HG02938 (cell line): ENCODE measurements around the gene NFIB.

ENCODE experiments used
- ATAC-seq: cut with Tn5 transposase; IDR thresholded peaks from one replicate; pipeline ENCODE4 v1.9.1; 2021; ENCODE audit warnings: mild to moderate bottlenecking, moderate library complexity; ENCODE audit not compliant: unreplicated experiment

The NFIB gene

DNA sequence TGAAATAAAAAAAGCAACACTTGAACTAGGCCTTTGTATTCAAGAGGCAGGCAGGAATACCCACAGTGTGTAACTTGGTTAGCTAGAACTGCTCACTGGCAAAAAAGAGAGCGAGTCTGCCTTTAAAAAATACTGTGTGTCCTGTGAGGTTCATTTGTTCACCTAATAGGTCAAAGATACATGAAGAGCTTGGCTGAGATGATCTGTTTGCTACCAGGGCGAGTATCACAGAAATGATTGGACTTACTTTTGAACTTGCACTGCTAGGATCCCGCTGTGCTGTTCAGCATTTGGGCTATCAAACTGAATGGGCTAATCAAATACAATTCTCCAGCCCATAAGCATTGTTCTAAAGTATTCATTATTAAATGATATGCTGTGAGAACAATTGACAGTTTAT is 229.1 kb downstream of the NFIB start:
- ATAC-seq, result no peak

DNA sequence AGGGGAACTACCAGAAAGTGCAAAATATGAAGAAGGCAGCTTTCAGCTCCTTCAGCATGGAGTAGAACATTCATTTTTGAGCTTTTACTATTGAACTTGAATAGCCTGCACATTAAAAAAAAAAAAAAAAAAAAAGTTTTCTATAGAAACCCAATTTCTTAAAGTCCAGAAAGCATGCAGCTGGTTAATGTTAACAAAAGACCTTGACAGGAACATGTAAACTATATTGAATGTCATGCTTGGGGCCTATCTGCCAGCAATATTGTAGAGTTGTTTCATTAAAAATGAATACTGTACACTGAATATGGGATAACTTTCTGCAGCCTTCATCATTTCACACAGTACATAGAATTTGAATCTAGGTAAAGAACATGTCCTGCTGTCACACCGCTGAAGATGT is 230.6 kb downstream of the NFIB start:
- ATAC-seq, result no peak

DNA sequence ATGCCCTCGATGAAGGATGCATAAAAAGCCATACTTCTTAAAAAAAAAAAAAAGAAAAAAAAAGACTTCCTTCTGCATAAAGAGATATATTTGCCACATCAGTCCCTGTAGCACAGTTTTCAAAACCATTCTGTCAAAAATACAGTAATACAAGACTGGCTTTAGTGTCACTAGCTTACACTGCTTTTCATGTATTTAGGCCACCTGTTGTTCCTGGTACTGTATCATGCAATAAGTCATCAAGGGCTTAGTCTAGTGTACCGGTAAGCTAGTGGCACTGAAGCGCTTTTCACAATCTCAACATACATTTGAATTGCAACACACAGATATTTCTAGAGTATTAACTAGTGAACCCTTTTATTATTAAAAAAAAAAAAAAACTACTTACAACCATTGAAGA is 231.2 kb downstream of the NFIB start:
- no peak for ATAC-seq

DNA sequence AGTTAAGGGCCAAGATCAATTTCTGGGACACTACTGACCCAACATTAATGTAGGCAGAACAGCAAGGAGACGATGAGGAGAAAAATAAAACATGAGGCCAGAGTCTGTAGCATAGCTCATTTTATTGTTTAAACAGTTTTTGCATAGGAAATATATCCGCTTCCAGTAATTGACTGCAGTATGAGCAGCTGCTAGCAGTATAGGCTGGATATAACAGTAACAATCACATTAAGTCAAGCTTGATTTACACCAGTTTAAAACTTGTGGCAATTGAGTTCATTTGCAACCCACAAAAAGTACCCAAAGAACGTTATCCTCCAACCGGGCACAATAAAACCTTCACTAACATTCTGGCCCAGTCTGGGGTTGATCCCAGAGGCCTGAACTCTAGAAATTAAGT is 232.2 kb downstream of the NFIB start:
- ATAC-seq, result no peak

DNA sequence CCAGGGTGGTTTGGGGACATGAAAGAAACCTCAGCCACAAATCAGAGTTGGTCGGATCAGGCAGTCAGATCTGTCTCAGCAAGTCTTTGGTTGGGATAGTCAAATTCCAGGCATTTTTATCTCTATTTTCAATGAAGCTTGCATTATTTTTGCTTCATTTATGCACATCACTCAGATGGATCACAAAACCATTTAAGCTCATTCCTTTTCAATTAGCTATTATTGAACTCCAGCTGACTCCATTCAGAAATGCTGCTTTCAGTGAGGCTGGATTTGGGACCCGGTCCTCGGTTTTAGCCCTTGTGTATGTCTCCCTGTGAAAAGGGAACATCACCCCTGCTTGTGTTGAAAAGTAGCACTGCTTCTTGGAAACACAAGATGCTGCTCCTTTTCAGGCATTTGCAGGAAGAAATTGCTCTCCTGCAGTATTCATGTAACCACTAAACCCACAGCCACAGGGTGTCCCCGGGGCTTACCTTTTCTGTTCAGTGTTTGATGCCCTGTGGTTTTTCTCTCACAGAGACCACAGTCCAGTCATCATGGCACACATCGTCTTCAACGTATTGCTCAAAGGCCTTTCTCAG is 232.9 kb downstream of the NFIB start:
- peak; percentile 71 for ATAC-seq

DNA sequence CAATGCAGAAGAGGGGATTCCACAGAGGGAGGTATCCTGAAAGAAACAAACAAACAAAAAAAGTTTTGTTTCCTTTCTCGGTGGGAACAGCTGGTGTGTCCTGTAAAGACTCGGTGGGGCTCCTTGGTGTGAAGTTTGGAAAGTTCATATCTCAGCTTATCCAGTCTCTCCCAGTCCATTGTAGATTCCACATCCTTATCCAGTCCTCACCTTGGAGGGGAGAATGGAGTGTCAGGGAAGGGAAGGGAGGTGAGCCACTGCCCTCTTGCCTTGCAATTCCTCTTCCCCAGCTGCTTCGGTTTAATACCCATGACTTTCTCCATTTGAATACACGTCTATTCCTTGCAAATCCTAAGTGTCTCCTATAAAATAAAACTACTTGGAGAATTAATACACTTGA is 234.5 kb downstream of the NFIB start:
- no peak for ATAC-seq

DNA sequence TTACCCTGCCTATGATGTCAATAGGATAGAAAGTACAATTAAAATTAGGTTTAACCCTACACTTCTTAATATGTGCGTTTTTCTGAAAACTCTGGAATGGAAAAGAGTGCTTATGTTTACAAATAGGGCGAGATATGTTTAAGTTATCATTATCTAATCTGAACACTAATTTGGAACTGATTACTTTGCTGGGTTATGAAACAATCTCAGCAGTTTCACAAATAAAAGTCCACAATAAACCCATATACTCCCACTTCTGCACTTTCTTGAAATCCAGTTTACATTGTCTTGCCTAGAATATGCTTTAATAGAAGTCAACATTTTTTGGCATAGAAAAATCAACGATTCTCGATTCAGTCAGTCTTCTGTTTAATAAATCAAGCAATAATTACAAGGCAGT is 236.3 kb downstream of the NFIB start:
- no peak for ATAC-seq

DNA sequence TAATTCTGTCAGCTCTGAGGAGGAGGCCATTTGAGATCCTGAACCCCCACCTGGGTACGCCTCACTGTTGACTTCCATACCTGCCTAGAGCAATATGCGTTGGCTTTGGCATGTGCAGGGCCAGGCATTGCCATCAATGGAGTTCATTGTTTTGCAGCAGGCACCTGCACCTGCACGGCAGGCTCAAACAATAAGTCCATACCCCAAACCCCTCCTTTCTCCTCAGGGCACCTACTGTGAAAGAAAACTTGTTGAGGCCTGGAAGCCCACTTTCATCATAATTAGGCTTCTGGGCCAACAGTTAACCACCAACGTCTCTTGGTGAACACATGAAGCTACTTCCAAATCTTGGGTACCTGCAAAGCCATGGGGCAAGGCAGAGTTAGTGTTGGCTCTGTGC is 238.7 kb downstream of the NFIB start:
- ATAC-seq, result no peak

DNA sequence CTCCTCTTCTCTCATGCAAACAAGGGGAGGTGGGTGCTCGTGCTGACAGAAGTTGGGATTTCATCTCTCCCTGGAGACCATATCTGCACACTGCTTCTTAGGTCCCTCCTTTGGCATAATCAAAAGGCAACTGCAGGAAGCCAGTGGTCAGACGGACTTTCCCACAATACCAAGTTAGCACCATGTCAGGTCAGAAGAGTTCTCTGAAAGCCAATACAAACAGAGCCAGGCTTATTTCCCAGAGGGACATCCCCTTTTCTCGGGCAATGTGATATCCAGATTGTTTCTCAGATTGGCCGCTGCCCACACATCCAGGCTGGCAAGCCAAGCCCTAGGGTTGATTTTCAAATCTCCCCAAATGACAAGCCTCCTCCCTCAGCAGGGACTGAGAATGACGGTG is 241.1 kb downstream of the NFIB start:
- ATAC-seq, result no peak

DNA sequence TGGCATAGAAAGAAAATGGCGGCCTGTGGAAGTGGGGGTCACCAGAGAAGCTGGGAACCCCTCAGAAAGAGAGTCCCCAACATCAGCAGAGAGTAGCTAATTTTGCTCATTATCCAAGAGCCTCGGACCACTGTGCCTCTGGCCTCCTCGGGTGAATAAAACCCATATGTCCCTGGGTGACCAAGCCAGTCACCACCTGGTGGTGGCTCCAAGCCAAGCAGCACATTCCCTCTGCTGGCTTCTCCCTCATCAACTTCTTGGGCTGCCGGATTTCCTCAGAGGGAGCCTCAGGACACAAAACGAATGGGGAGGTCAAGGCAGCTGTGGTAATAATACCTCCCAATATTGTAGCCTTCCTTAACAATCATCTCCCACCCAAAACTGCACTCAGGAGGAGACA is 242.5 kb downstream of the NFIB start:
- ATAC-seq, result no peak

DNA sequence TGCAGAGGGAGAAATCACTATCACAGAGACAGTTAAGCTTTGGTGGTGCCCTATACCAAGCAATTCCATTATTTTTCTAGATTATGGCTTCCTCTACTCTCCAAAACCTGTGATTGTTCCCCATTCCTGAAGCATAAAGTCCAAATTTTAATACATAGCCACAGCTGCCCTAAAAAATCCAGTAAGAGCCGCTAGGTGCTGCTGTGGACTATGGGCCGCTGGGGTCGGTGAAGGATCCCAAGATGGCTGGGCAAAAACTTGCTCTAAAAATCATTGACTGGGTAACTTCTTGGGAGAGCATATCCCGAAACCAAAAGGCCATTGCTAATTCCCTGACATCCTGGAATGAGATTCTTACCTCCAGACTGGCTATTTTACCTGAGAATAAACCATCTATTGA is 245.3 kb downstream of the NFIB start:
- no peak for ATAC-seq

DNA sequence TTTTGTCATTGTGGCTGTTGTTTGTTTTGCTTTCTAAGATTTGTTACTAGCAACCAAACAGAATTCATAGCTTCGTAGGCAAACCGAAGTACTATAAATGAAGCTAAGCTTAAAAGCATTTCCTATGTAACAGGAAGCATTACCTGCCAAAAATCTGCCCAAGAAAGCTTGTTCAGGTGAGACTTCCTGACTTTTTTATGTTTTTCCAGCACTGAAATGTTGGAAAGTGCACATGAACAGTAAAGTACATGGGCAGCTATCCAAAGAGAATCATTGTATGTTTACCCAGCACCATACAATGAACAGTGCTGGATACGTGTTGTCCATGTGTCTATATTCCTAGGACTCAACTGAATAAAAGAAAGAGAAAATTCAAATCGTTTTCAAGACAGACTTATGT is 247.1 kb downstream of the NFIB start:
- ATAC-seq, result no peak

DNA sequence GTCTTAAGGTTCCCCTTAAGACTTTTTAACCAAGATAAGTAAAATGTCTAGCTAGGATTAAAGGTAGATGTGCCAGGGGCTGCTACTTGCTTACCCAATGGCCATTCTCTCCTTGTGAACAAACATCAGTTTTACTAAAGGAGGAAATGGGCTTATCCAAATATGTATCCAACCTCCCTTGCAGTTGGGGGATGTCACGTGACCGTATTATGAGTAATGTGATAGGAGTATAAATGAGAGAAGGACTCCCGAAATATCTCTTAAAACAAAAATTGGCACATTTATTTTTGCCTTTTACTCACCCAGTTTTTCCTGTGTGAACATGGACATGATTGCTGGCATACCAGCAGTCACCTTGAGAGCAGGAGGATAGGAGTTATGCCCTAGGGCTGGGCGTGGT is 247.9 kb downstream of the NFIB start:
- no peak for ATAC-seq

DNA sequence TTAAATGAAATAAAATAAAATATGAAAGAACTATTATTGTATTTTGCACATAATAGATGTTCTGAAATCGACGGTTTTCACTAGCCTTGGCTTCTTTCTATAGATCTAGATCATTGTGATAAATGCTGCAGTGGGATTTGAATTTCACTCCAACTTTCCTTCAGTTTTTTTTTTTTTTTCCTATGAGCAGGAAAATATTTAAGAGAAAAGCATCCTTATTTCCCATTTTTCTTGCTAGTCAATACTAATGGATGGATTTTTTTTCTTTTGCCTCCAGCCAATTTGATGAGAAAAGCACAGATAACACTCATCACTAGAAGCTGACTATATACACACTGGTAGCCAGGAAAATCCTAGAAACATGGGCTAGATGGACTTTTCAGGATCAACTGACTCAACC is 249.0 kb downstream of the NFIB start:
- ATAC-seq, result no peak

DNA sequence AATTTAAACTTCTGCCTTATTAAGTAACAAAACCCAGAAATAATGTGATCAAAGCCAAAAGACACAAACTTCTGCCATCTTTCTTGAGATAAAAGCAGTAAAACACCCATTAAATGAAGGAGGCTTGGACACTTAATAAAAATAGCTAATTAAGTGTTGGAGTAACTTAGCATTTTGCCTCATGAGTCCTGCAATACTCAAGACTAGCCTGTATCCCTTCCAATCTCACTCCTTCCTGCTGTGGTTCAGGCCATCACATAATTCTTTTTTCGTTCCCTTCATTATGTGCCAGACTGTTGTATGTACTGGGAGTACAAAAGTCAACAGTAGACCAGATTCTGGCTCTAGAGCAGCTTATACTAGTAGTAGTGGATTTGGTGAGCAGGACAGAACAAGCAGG is 250.2 kb downstream of the NFIB start:
- ATAC-seq, result no peak

DNA sequence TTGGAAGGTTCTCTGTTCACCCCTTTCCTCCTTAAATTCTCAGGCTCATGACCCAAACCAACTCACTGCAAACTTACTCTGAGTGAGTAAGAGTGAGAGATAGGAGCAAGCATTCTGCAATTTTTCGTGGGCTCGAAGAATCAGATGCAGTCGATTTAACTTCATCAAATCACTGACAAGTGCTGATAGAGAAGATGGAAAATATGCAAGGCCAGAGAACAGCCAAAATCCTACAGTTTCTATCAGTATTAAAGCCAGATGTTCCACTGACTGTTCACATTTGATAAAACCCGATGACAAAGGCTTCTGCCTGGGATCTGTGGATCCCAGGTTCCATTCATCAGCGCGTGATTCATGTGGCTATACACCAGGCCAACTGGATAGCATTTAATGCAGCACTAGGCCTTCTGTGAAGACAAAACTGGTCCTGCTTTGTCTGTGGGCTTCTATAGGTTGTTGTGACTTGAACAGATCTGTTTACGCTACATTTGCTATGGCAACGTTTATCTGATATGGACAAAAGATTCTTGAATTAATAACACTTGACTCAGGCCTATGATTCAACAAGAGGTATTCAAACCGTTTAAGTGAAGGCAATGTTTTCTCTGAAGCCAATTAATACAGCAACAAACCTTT is 251.2 kb downstream of the NFIB start:
- ATAC-seq, result no peak

DNA sequence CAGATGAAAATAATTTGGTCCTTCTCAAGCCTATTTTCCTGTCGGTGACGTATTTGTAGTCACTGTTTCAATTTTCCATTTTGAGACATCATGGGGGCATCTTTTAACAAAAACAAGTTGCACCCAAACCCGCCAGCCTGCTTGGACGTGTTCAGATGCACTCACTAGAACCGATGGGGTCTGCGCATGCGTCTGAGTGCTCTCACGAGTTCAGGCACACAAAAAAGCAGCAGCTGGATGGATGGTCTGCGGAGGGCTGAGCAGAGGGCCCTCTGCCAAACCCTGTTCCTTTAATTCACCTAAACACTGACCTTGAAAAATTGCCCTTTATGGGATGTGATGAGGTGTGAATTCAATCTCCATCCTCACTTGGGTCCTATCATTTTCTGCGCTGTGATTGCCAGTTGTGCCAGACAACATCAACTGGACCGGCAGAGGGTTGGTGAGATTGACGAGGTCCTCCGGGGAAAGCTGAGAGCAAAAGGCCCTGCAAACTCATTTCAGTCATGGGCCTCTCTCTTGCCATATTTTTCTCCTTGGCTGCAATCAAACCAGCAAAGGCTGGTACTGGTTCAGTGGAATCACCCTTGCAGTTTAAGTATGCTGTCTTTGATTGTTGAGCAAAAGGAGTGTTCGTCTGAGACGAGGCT is 251.9 kb downstream of the NFIB start:
- no peak for ATAC-seq

DNA sequence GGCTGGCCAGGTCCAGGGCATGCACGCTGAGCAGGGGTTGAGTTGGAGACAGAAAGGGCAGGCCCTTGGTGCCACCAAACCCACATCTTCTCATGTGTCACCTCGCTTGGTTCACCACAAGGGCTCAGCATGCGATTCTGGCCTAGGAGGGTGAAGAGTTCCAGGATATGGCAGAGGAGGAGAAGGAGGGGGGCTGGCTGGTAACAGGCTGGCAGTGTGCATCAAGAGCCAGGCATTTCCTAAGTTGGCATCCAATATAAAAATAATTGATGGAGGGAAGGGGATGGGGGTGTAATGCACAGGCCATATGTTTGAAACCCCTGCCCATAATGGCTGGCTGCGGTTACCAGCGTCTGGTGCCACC is 255.6 kb downstream of the NFIB start:
- no peak for ATAC-seq

DNA sequence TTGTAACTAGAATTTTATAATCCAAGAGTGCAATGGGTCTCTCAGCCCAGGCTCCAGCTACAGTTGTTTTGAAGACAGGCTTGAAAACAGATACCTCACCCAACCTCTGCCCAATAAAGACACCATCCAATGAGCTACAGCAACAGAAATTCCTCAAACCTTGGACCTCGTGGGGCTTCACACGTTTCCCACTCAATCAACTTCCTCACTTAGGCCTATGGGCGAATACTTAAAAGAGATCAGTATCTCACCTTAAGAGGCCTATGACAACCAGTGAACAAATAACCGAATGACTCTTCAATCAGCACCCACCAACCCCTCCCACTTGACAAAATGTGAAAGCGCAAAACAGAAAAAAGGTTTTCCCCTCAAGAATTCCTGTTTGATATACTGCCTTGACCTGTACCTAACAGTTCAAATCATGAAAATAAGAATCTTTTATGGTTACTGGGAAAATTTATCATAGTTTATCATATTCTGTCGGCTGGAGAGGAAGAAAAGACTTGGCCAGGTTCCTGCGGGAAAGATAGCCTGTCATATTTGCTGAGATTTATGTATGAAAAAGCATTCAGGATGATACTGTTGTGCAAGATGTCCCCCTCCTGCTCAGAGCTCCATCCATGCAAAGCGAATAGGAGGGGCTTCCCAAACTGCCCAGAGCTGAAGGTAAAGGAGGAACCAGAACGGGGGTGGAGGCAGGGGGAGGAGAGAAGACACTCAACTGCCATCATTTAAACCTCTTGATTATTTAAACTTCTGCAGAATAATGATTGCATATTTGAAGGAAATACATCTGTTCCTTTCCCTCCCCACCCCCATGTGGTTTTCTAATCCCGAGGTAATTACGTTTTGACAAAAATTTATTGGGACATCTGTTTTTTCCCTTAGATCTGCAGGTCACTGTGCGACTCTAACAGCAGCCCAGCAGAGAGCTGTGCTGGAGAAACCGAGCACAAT is 256.3 kb downstream of the NFIB start:
- no peak for ATAC-seq

DNA sequence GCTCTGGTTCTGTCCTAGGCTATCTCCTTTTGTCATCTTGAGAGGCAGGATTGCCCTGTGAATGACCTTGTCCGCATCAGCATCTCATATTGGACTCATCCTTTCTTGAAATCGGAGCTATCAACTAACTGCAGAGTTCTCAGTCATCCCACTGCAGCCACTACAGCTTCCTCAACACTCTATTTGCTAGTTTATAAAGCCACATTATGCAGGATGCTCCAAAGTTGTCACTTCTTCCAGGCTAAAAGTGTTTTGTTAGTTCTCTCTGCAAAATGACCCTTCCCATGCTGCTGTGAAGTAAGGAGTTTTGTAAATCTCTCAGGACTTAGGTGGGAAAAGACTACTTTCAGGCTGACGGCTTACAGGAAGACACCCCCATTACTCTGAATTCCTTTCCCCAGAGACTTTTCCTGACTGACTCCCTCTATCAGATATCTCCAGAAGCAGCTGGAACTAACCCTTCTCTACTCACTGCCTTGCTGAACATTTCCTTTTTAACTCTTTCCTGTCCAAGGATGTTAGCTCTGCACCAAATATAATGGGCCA is 257.6 kb downstream of the NFIB start:
- ATAC-seq, result no peak

DNA sequence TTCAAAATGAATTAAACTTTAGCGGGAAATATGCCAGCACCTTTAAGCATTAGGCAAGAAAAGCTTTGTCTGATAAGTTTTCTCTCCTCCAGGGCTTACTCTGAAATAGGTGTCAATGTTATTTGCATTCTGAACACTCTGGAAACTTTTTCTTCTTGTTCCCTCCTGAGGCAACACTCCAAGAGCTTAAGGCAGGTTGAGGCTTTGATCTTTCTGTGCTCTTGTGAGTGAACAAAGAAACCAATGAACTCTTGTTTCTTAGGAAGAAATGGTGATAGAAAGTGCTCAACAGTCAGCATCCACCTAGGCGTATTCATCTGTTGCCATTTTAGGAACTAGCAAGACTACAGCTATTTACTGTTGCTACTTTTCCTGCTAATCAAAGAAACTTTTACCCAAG is 259.8 kb downstream of the NFIB start:
- no peak for ATAC-seq
